ENCODE measurements around the gene ZNF837.

ZNF837 gene

GRCh38 chr19:58387338-58388174 is 6.7 kb upstream of the ZNF837 start:
- peak; percentile 9 for TF ChIP-seq CTCF (IDR thresholded peaks at IDR 0.05; ENCODE audit: control insufficient read depth, insufficient read depth, low read depth, low read length, missing control alignments)
- DNase-seq (ENCODE audit: low read depth), result no peak
- peak overlapping the region; percentile 89 for H3K4me3 ChIP-seq (ENCODE audit: control insufficient read depth, low read depth, low read length)

GRCh38 chr19:58386576-58387337 is 5.9 kb upstream of the ZNF837 start, which contains the start of gene RPS5:
Gene RPS5, plus strand, starts transcription at chr19:58387269. Its CDS starts 869 bp downstream, at chr19:58388138.
- peak within 1 kb of the TSS; percentile 89 for H3K4me3 ChIP-seq (ENCODE audit: control insufficient read depth, low read depth, low read length)
- peak; percentile 98 for DNase-seq (ENCODE audit: low read depth)
- TF ChIP-seq CTCF (IDR thresholded peaks at IDR 0.05; ENCODE audit: control insufficient read depth, insufficient read depth, low read depth, low read length, missing control alignments), result no peak

GRCh38 chr19:58385891-58386575 is 5.2 kb upstream of the ZNF837 start:
- no peak for DNase-seq (ENCODE audit: low read depth)
- no peak for TF ChIP-seq CTCF (IDR thresholded peaks at IDR 0.05; ENCODE audit: control insufficient read depth, insufficient read depth, low read depth, low read length, missing control alignments)
- H3K4me3 ChIP-seq (ENCODE audit: control insufficient read depth, low read depth, low read length), result peak overlapping the region; percentile 89

- H3K4me3 ChIP-seq (ENCODE audit: control insufficient read depth, low read depth, low read length), result peak overlapping the region; percentile 89
- DNase-seq (ENCODE audit: low read depth), result no peak
Measured at GRCh38 chr19:58385313-58385890, 4.6 kb upstream of the ZNF837 start.

GRCh38 chr19:58382997-58383603 is 2.3 kb upstream of the ZNF837 start:
- no peak for TF ChIP-seq CTCF (IDR thresholded peaks at IDR 0.05; ENCODE audit: control insufficient read depth, insufficient read depth, low read depth, low read length, missing control alignments)
- DNase-seq (ENCODE audit: low read depth), result no peak
- no peak overlapping the region for H3K4me3 ChIP-seq (ENCODE audit: control insufficient read depth, low read depth, low read length)

More at GRCh38 chr19:58385313-58385890, 4.6 kb upstream of the ZNF837 start:
- no peak for TF ChIP-seq CTCF (IDR thresholded peaks at IDR 0.05; ENCODE audit: control insufficient read depth, insufficient read depth, low read depth, low read length, missing control alignments)

Measured in AG09309 (cell line).